ENCODE results near the gene VPREB3. TPM values are rescaled to one million over a fixed set of nuclear protein-coding genes. Genes with fewer than 3 reads are reported as not detected.

The VPREB3 gene
- total and polyA plus RNA-seq, 10 of the 15 experiments (the other 5 are each of a cell fraction or from before 2014, with no cell fraction given): 0.75 to 79.5 (median 23.8) TPM

GRCh38 chr22:23796461-23796860 lies 42.2 kb upstream of the VPREB3 start (continued):
- no peak for TF ChIP-seq ETV6 (conservative IDR thresholded peaks at IDR 0.05 in 1 of 2, IDR thresholded peaks at IDR 0.05 in 1 of 2; ENCODE audit: borderline replicate concordance in 1 of 2, low read depth in 1 of 2)
- TF ChIP-seq ZNF274 (IDR thresholded peaks at IDR 0.05; ENCODE audit: insufficient read depth, insufficient read length): no peak
- TF ChIP-seq ATF7 (IDR thresholded peaks at IDR 0.05; ENCODE audit: low read depth): no peak
- no peak for TF ChIP-seq ZNF24 (IDR thresholded peaks at IDR 0.05)
- TF ChIP-seq MTA3 (IDR thresholded peaks at IDR 0.05; ENCODE audit: borderline replicate concordance, low read length): no peak

- no peaks in the 10 kb centered on the region for H4K20me1 ChIP-seq (ENCODE audit: control insufficient read depth, insufficient read depth)
- peaks cover 20 to 27% of the 10 kb centered on the region in 2 experiments for H3K36me3 ChIP-seq (ENCODE audit: control insufficient read depth in 2 of 2, insufficient read depth in 2 of 2, low read length in 1 of 2)
- FAIRE-seq: no peak
- peaks cover 38% of the 10 kb centered on the region for H3K79me2 ChIP-seq (ENCODE audit: control insufficient read depth, insufficient read depth, low read length)
- H3K4me3 ChIP-seq: no peak overlapping the region
- H3K4me1 ChIP-seq (ENCODE audit: control insufficient read depth, insufficient read depth, low read length): peaks cover 13% of the 10 kb centered on the region
- WGBS (ENCODE audit: insufficient coverage, insufficient replicate concordance, low lambda C conversion rate, missing lambda C conversion rate): 94% methylated on average over 8 of the region's 8 CpGs
- ChIA-PET CTCF (interaction anchor here (1.0 to 1.6 kb wide), 2 partner anchors 9 to 51 kb away, joined by 3 to 4 read pairs; no protein-coding TSS in a partner anchor), POLR2A (no interaction called here), SMC1A (ENCODE audit: uncharacterized antibody, unreplicated experiment) (no interaction called here), RAD21 (ENCODE audit: unreplicated experiment) (no interaction called here)
- H3K4me2 ChIP-seq (ENCODE audit: control insufficient read depth, insufficient read depth): no peak overlapping the region
- DNase-seq (ENCODE audit: low read depth, low spot score): no peak
- no TSS peak for BruUV-seq (replicated peaks)
- TF ChIP-seq PML (IDR thresholded peaks at IDR 0.05; ENCODE audit: low read length): no peak
- peak; percentile 93 for TF ChIP-seq ZBTB33 (IDR thresholded peaks at IDR 0.05)
- no peak for ATAC-seq
- no peak overlapping the region for H3K9ac ChIP-seq (ENCODE audit: control insufficient read depth, insufficient read depth, low read length)
- no peak overlapping the region for H2AFZ ChIP-seq (ENCODE audit: control insufficient read depth, low read depth, low read length)
- no peaks in the 10 kb centered on the region for H3K27me3 ChIP-seq (replicated peaks in 1 of 2; ENCODE audit: control insufficient read depth in 2 of 2, insufficient read depth in 2 of 2, low read length in 1 of 2)
- intact Hi-C loops (cut with micrococcal nuclease; ENCODE audit: unreplicated experiment): no loop called here
- H3K9me3 ChIP-seq (replicated peaks; ENCODE audit: control insufficient read depth, insufficient read depth, low read length): no peaks in the 10 kb centered on the region
- in situ Hi-C loops (cut with MboI): no loop called here
- H3K27ac ChIP-seq (ENCODE audit: control insufficient read depth, insufficient read depth): no peak overlapping the region
Observed at GRCh38 chr22:23793326-23793725, 39.1 kb upstream of the VPREB3 start.

Data from GM12878 (cell line).